KMS-11 (cell line): Measurements from ENCODE around the gene ANKRD44.

ENCODE experiments used
- H2AFZ ChIP-seq: fragments of 200-600 bp; sonication (generic); 2 replicates; pipeline ENCODE4 v1.6.1; 2016; ENCODE audit warnings: antibody characterized with exemption, mixed run types, low read depth
- H3K27ac ChIP-seq: fragments of 200-600 bp; sonication (generic); 2 replicates; pipeline ENCODE4 v1.6.1; 2016; ENCODE audit warnings: mild to moderate bottlenecking, mixed run types
- H3K27me3 ChIP-seq: fragments of 200-600 bp; sonication (generic); 2 replicates; pipeline ENCODE4 v1.6.1; 2017; ENCODE audit warnings: mild to moderate bottlenecking, low read depth, mixed run types, moderate library complexity; ENCODE audit not compliant: insufficient read depth
- H3K36me3 ChIP-seq: fragments of 200-600 bp; sonication (generic); 2 replicates; pipeline ENCODE4 v1.6.1; 2017; ENCODE audit warnings: mild to moderate bottlenecking, mixed run types; ENCODE audit not compliant: insufficient read depth
- H3K4me1 ChIP-seq: fragments of 200-600 bp; sonication (generic); 2 replicates; pipeline ENCODE4 v1.6.1; 2016; ENCODE audit warnings: mild to moderate bottlenecking, low read depth, mixed run types; ENCODE audit not compliant: poor library complexity, severe bottlenecking
- H3K4me2 ChIP-seq: fragments of 200-600 bp; sonication (generic); 2 replicates; pipeline ENCODE4 v1.7.0; 2016; ENCODE audit warnings: mild to moderate bottlenecking, mixed run types
- H3K4me3 ChIP-seq: fragments of 200-600 bp; sonication (generic); IDR thresholded peaks from 2 replicates; pipeline ENCODE4 v1.6.1; 2017; ENCODE audit warnings: low read depth, low read length, mixed read lengths; ENCODE audit not compliant: insufficient read depth
- H3K79me2 ChIP-seq: fragments of 200-600 bp; sonication (generic); 2 replicates; pipeline ENCODE4 v1.6.1; 2016; ENCODE audit warnings: low read depth, mixed run types; ENCODE audit not compliant: insufficient read depth
- H3K9ac ChIP-seq: fragments of 200-600 bp; sonication (generic); 2 replicates; pipeline ENCODE4 v1.6.1; 2016; ENCODE audit warnings: mild to moderate bottlenecking, mixed run types
- H4K20me1 ChIP-seq: fragments of 200-600 bp; sonication (generic); 2 replicates; pipeline ENCODE4 v1.6.1; 2016; ENCODE audit warnings: mild to moderate bottlenecking, mixed run types; ENCODE audit not compliant: insufficient read depth
- TF ChIP-seq, protein P1 (sequence below): fragments of 200-600 bp; sonication (generic); conservative IDR thresholded peaks from 2 replicates; pipeline ENCODE4 v1.6.1; 2017; ENCODE audit warnings: low read depth, mild to moderate bottlenecking, antibody characterized with exemption, low read length, moderate library complexity, mixed read lengths

ANKRD44 gene

DNA sequence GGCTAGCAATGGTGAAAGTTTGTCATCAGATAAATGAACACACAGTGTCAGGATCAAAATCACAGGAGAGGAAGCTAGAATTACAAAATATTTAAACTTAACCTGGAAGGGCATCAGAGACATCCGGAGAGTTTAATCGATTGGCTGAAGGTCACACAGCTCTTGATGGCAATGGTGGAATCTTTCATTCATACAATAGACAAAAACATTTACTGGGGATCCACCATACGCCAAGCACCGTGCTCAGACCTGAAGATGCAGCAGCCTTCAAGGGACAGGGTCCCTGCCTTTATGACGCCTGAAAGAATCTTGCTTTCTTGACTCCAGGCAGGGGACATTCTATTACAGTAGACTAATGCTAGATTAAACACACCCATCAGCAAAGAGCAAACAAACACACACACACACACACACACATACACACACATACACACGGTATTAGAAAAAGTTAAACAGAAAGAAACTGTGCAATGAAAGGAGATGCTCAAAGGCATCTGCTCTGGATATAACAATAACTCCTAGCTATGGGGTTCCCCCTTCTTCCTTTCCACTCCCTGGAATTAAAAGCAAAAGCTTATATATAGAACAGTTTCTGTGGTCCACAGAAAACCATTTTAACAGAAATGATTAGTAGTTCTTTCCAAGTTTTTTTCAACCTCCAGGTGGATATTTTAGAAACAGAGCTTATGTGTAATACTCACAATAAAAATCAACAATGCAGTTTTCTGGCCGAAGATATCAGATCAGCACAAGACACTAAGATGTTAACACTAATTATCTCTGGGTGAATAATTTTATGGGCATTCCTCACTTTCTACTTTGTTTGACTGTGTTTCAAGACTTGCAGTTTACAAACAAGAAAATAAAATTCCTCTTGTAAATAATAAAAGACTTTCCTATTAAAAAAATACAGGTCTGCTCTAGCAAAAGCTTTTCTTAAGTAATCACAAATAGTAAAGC lies 151.7 kb downstream of the ANKRD44 start:
- no peak overlapping the region for H3K27ac ChIP-seq
- H3K79me2 ChIP-seq: no peaks in the 10 kb centered on the region
- TF ChIP-seq, protein P1, sequence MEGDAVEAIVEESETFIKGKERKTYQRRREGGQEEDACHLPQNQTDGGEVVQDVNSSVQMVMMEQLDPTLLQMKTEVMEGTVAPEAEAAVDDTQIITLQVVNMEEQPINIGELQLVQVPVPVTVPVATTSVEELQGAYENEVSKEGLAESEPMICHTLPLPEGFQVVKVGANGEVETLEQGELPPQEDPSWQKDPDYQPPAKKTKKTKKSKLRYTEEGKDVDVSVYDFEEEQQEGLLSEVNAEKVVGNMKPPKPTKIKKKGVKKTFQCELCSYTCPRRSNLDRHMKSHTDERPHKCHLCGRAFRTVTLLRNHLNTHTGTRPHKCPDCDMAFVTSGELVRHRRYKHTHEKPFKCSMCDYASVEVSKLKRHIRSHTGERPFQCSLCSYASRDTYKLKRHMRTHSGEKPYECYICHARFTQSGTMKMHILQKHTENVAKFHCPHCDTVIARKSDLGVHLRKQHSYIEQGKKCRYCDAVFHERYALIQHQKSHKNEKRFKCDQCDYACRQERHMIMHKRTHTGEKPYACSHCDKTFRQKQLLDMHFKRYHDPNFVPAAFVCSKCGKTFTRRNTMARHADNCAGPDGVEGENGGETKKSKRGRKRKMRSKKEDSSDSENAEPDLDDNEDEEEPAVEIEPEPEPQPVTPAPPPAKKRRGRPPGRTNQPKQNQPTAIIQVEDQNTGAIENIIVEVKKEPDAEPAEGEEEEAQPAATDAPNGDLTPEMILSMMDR: no peak
- no peaks in the 10 kb centered on the region for H4K20me1 ChIP-seq
- no peak overlapping the region for H3K4me3 ChIP-seq
- H2AFZ ChIP-seq: no peak overlapping the region
- H3K4me2 ChIP-seq: no peak overlapping the region
- no peaks in the 10 kb centered on the region for H3K36me3 ChIP-seq
- no peak overlapping the region for H3K9ac ChIP-seq
- H3K27me3 ChIP-seq: no peaks in the 10 kb centered on the region
- H3K4me1 ChIP-seq: no peaks in the 10 kb centered on the region

DNA sequence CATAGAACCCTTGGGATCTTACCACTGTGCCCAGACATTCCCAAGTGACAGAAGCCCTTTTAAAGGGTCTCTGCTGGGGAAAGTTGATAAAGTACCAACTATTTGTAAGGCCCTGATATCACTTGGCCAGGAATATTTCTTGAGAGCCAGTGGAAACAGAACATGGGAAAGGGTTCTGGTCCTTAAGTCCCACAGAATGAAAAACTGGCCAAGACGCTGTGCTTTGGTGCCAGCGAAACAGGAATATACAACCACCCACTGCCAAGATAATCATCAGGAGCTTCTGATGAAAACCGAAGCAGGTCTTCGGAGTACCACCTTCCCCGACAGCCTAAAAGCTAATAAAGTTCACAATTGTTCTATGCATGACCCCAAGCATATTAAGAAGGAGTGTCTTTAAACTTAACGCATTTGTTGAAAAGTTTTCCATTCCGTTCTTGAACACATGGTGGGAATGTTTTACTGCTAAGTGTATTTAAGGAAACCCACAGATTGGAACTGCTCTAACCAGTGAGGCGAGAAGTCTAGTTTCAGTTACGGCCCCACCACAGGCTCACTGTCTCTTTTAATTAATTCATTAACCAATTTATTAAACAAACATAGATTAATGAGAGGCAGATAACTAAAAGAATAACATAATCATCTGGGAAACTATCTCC lies 152.6 kb downstream of the ANKRD44 start:
- Histone ChIP-seq H3K4me1 (no peaks in the 10 kb centered on the region), H3K27me3 (no peaks in the 10 kb centered on the region), H3K36me3 (no peaks in the 10 kb centered on the region), H3K4me2 (no peak overlapping the region), H4K20me1 (no peaks in the 10 kb centered on the region), H3K79me2 (no peaks in the 10 kb centered on the region), H3K27ac (no peak overlapping the region), H2AFZ (no peak overlapping the region), H3K9ac (no peak overlapping the region), H3K4me3 (no peak overlapping the region)
- TF ChIP-seq, protein P1: no peak

DNA sequence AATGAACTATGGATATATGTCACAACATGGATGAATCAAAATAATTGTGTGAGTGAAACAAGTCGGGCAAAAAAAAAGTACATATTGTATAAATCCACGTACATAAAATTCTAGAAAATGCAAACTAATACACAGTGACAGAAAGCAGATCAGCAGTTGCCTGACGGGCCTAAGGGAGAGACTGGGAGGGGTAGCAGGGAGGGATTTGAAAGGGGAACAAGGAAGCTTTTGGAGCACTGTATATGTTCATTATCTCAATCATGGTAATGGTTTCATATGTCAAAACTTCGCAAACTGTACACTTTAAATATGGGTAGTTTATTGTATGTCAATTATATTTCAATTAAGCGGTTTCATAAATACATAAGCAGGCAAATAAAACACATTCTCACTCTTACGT lies 153.8 kb downstream of the ANKRD44 start:
- Histone ChIP-seq H2AFZ (no peak overlapping the region), H3K4me3 (no peak overlapping the region), H3K9ac (no peak overlapping the region), H3K36me3 (no peaks in the 10 kb centered on the region), H4K20me1 (no peaks in the 10 kb centered on the region), H3K27me3 (no peaks in the 10 kb centered on the region), H3K4me2 (no peak overlapping the region), H3K4me1 (no peaks in the 10 kb centered on the region), H3K79me2 (no peaks in the 10 kb centered on the region), H3K27ac (no peak overlapping the region)
- TF ChIP-seq, protein P1: no peak

DNA sequence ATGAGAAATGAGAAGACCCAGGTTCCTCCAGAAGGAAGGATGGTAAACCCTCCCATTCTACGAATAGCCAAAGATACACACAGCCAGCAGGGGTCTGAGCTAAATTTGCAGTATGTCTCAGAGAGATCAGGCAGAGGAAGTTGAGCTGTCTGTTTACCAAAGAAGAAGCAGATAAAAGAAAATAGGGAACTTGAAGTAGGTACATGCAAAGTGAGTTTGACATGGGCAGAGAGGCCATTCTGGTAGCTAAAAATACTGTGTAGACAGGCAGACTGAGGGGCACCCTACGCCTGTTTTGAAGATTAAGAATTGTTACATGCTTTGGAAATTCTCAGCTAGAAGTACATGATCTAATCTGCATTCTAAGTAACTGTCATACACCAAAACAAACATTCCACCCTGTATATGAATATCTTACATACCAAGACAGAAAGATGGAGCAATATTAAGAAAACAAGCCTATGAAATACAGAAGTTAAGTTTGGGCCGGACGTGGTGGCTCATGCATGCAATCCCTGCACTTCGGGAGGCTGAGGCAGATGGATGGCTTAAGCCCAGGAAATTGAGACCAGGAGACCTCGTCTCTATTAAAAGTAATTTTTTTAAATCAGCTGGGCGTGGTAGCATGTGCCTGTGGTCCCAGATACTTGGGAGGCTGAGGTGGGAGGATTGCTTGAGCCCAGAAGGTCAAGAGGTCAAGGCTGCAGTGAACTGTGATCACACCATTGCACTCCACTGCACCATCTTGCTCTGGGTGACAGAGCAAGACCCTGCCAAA lies 157.9 kb downstream of the ANKRD44 start:
- no peak overlapping the region for H3K27ac ChIP-seq

More for the DNA sequence above, 157.9 kb downstream of the ANKRD44 start:
- no peaks in the 10 kb centered on the region for H3K36me3 ChIP-seq
- H3K27me3 ChIP-seq: no peaks in the 10 kb centered on the region
- no peak overlapping the region for H3K4me3 ChIP-seq
- H3K4me1 ChIP-seq: no peaks in the 10 kb centered on the region
- H2AFZ ChIP-seq: no peak overlapping the region
- TF ChIP-seq, protein P1: no peak
- no peaks in the 10 kb centered on the region for H4K20me1 ChIP-seq
- no peak overlapping the region for H3K4me2 ChIP-seq
- H3K9ac ChIP-seq: no peak overlapping the region
- H3K79me2 ChIP-seq: no peaks in the 10 kb centered on the region
